ENCODE results near the gene TAS2R60. TPM values are rescaled to one million over a fixed set of nuclear protein-coding genes. Genes with fewer than 3 reads are reported as not detected.

The TAS2R60 gene
- total and polyA plus RNA-seq, 2 donors (not counting 3 experiments of a cell fraction or from before 2014, with no cell fraction given), result not detected

- no TSS peak for BruUV-seq (replicated peaks)
- no peak overlapping the region for H3K9ac ChIP-seq (replicated peaks; ENCODE audit: extremely low read depth, insufficient read depth, low read length)
- H3K27me3 ChIP-seq (ENCODE audit: control insufficient read depth in 2 of 2, insufficient read depth in 2 of 2, low read length in 2 of 2), result no peaks in the 10 kb centered on the region
- peak overlapping the region; percentile 31 for H3K4me2 ChIP-seq (ENCODE audit: insufficient read depth, low read length)
- DNase-seq (ENCODE audit: low read depth, low spot score) (peak; percentile 49), FAIRE-seq (peak; percentile 96)
- H2AFZ ChIP-seq (ENCODE audit: low read depth, low read length), result no peak overlapping the region
- no peaks in the 10 kb centered on the region for H3K9me1 ChIP-seq (replicated peaks; ENCODE audit: control insufficient read depth, extremely low read depth, insufficient read depth, low read length)
- H3K9me3 ChIP-seq (replicated peaks; ENCODE audit: control insufficient read depth, insufficient read depth, low read length), result no peaks in the 10 kb centered on the region
- CTCF ChIA-PET, result interaction anchor here (0.6 to 2.3 kb wide), 16 partner anchors 9 to 341 kb away, joined by 3 to 12 read pairs (median 4); no protein-coding TSS in a partner anchor
- no peaks in the 10 kb centered on the region for H3K79me2 ChIP-seq (ENCODE audit: control insufficient read depth, insufficient read depth, low read length)
- H3K36me3 ChIP-seq (ENCODE audit: control insufficient read depth in 2 of 2, extremely low read depth in 1 of 2, insufficient read depth in 2 of 2, low read length in 2 of 2), result peaks cover 6 to 7% of the 10 kb centered on the region in 2 experiments
- no peak overlapping the region for H3K4me3 ChIP-seq (replicated peaks in 1 of 3; ENCODE audit: insufficient read depth in 1 of 3, low read depth in 1 of 3, low read length in 3 of 3)
- H3K27ac ChIP-seq (ENCODE audit: insufficient read depth, low read depth, low read length), result no peak overlapping the region
- POLR2A ChIA-PET, result interaction anchor here (0.5 to 1.9 kb wide), 4 partner anchors 11 to 268 kb away, joined by 3 to 17 read pairs (median 5); partner anchors contain the start of gene ZYX
- dilution Hi-C loops (cut with MboI; ENCODE audit: extremely low pct_ligation_motif_present, low sequenced_read_pairs) (loop anchor here (25.0 kb wide), 1 partner anchor 117 kb away; no protein-coding TSS in a partner anchor), intact Hi-C loops (cut with micrococcal nuclease) (loop anchor here (1.0 kb wide), 3 partner anchors 15 to 105 kb away; no protein-coding TSS in a partner anchor)
- no peaks in the 10 kb centered on the region for H4K20me1 ChIP-seq (replicated peaks; ENCODE audit: control insufficient read depth, extremely low read depth, insufficient read depth, low read length)
- TF ChIP-seq, protein P1, sequence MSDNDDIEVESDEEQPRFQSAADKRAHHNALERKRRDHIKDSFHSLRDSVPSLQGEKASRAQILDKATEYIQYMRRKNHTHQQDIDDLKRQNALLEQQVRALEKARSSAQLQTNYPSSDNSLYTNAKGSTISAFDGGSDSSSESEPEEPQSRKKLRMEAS (IDR thresholded peaks at IDR 0.05; ENCODE audit: insufficient read depth, insufficient read length), result no peak
- no peak for TF ChIP-seq JUN (IDR thresholded peaks at IDR 0.05; ENCODE audit: borderline replicate concordance, insufficient read depth, insufficient read length, low read depth)
- peak; percentile 36 to 39 for TF ChIP-seq CTCF (IDR thresholded peaks at IDR 0.05; ENCODE audit: extremely low read depth in 1 of 2, insufficient read depth in 1 of 2, low read depth in 1 of 2, low read length in 2 of 2)
- TF ChIP-seq EZH2 (IDR thresholded peaks at IDR 0.05; ENCODE audit: borderline replicate concordance, low read depth, low read length, severe bottlenecking), result no peak
- TF ChIP-seq POLR2A (IDR thresholded peaks at IDR 0.05; ENCODE audit: low read depth, low read length), result no peak
- TF ChIP-seq FOS (IDR thresholded peaks at IDR 0.05; ENCODE audit: borderline replicate concordance, insufficient read depth, low read length), result peak; percentile 64
- peak; percentile 12 for TF ChIP-seq POLR2AphosphoS5 (IDR thresholded peaks at IDR 0.05; ENCODE audit: insufficient read depth, low read depth, low read length)
- peak; percentile 76 for TF ChIP-seq GATA2 (IDR thresholded peaks at IDR 0.05; ENCODE audit: insufficient read depth, insufficient read length, low read depth, low read length)
- TF ChIP-seq MYC (IDR thresholded peaks at IDR 0.05; ENCODE audit: low read depth, low read length), result no peak
- H3K4me1 ChIP-seq (ENCODE audit: control insufficient read depth, extremely low read depth, insufficient read depth, low read length), result peaks cover 47% of the 10 kb centered on the region
Observed at GRCh38 chr7:143395187-143396149, 47.8 kb upstream of the TAS2R60 start.
